ENCODE data around the gene NR4A2.

The NR4A2 gene

DNA sequence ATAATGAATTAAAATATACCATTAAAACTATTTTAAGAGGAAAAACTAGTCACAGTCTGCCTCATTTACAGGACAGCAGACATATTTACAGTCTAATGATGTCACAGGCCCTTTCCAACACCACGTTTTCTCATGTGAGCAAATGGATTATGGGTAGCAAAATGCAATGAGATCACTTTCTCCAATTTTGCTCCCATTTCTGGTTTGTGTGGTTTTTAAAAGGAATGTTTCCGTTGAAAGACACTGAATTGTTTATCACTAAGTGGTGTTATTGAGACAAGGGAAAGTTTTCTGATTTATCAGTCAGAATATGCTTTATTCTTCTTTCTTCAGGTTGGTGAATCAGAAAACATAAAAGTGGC is 11.4 kb upstream of the NR4A2 start:
- ATAC-seq (replicated peaks) = no peak
- no peaks in the 10 kb centered on the region for H3K9me3 Mint-ChIP-seq
- no peaks in the 10 kb centered on the region for H3K27me3 Mint-ChIP-seq
- peaks cover 14 to 18% of the 10 kb centered on the region in 2 donors for H3K4me1 Mint-ChIP-seq
- no peak for DNase-seq
- H3K36me3 Mint-ChIP-seq = no peaks in the 10 kb centered on the region
- H3K27ac Mint-ChIP-seq = no peak overlapping the region
- no peak overlapping the region for H3K4me3 Mint-ChIP-seq

DNA sequence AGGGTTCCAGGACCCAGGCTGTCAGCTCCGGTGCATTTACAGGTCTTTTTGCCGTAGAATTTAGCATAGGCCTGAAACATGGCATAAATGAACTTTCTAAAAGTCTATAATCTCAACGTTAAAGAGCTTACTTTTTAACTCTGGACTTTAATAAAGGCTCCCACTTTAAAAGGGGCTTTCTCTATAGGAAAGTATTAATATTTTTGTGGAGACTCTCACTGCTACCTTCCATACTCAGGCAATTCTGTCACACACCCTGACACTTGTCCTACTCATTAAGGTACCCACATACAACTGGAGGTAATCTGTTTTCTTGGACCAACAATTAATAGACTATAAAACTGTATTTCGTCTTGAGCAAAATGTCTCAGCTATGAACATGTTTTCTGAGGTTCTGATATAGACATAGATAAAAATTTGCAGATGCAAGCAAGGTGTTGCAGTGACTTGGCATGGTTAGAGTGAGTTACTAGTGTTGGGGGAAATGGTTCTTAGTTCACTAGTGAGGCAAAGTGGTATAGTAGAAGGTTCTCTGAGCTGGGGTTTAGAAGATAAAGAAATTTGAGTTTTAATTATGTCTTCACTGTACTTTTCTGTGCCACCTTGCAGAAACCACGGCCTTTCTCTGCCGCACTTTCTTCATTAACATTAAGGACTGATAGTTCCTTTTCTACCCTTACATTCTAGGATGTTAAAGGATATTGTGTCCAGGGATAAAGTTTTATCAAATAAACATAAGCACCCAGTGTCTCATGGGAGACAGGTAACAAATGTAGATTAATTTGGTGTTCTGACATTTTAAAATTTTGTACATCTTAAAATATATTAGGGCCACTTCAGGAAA is 10.8 kb upstream of the NR4A2 start:
- Mint-ChIP-seq H3K27ac (peak overlapping the region; percentile 97), H3K36me3 (no peaks in the 10 kb centered on the region), H3K4me3 (peak overlapping the region; percentile 85 to 100), H3K27me3 (no peaks in the 10 kb centered on the region), H3K9me3 (no peaks in the 10 kb centered on the region), H3K4me1 (peaks cover 14 to 18% of the 10 kb centered on the region in 2 donors)
- no peak for DNase-seq
- ATAC-seq (replicated peaks) = no peak

- Mint-ChIP-seq H3K4me3 (peak overlapping the region; percentile 97 to 100), H3K36me3 (no peaks in the 10 kb centered on the region), H3K27me3 (no peaks in the 10 kb centered on the region), H3K27ac (peak overlapping the region; percentile 100), H3K9me3 (no peaks in the 10 kb centered on the region), H3K4me1 (peaks cover 14 to 18% of the 10 kb centered on the region in 2 donors)
- DNase-seq = peak; percentile 89
- ATAC-seq (replicated peaks) = peak; percentile 69 to 73
Observed at GRCh38 chr2:156342254-156343095, 10.0 kb upstream of the NR4A2 start.

- H3K4me1 Mint-ChIP-seq = peaks cover 8 to 11% of the 10 kb centered on the region in 2 donors
- DNase-seq = peak; percentile 93
- H3K4me3 Mint-ChIP-seq = peak overlapping the region; percentile 97 to 100
Observed at GRCh38 chr2:156341452-156342253, 9.1 kb upstream of the NR4A2 start.

DNA sequence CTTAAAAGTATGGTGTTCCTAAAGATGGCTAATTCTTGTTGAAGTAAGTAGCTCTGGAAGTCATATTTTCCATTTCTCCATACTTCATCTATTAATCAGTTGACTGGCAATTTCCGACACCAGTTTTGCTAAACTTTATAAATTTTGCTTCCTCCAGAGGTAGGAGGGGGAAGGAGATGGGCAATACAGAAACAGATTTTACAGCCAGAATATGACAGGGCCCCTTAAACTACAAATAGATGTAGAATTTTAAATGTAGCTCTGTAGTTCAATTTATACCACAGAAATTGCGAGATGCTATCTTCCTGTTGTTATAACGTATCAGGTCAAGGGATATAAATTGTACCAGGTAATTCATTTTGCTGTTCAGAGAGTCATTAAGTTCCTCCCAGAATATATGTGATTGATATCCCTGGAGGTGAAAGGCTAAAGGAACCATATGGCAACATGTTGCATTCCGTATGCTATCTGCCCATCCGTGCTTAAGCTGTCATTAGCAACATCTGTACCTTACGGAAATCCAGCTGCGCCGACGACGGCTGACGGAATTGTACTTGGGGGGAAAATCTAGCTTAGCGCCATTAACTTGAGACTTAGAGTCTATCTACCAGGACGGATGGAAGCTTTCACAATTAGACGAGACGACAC is 8.4 kb upstream of the NR4A2 start:
- ATAC-seq (replicated peaks) (peak; percentile 12 to 16), DNase-seq (no peak)
- Mint-ChIP-seq H3K27ac (peak overlapping the region; percentile 100), H3K36me3 (no peaks in the 10 kb centered on the region), H3K27me3 (no peaks in the 10 kb centered on the region), H3K4me1 (peaks cover 5 to 10% of the 10 kb centered on the region in 2 donors), H3K4me3 (peak overlapping the region; percentile 97 to 100), H3K9me3 (no peaks in the 10 kb centered on the region)

More at GRCh38 chr2:156341452-156342253, 9.1 kb upstream of the NR4A2 start:
- Mint-ChIP-seq H3K27me3 (no peaks in the 10 kb centered on the region), H3K9me3 (no peaks in the 10 kb centered on the region), H3K36me3 (no peaks in the 10 kb centered on the region), H3K27ac (peak overlapping the region; percentile 100)
- peak; percentile 83 to 86 for ATAC-seq (replicated peaks)

DNA sequence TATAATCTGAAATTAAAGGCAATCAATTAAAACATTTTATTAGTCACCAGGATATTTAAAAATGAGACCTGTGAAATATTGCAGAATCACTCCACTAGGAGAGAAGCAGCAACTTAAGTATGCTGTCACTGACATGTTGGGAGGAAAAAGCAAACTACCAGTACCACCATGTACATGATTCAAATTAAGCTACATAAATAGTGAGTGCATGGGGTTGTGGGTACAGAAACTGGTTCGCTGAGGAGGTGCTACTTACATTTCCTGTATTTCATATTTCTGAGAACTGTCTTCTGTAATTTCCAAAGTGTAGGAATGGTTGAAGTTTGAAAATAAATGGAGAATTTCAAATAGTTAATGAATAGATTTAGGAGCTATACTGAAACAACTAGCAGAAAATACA is 7.9 kb upstream of the NR4A2 start:
- ATAC-seq (replicated peaks) (no peak), DNase-seq (no peak)
- Mint-ChIP-seq H3K27ac (peak overlapping the region; percentile 11), H3K9me3 (no peaks in the 10 kb centered on the region), H3K4me3 (peak overlapping the region; percentile 97 to 100), H3K4me1 (peaks cover 11 to 13% of the 10 kb centered on the region in 2 donors), H3K36me3 (peaks cover 0 to 4% of the 10 kb centered on the region in 2 donors), H3K27me3 (no peaks in the 10 kb centered on the region)

DNA sequence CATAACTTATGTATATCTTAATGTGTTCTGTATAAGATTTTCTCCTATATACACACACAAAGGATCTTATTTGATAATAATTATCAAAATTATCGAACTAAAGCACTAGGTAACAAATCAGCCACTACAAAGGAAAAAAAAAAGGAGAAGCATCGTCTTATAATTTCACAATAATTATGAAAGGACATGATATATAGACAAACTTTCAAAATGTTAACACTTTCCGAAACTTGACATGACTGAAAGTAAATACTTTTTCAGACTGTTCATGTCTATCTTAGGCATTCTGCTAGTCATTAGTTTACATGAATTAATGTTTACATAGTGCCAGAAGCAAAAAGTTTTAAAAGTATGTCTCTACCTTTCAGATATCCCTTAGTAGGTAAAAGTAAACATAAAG is 7.3 kb upstream of the NR4A2 start:
- ATAC-seq (replicated peaks) = no peak
- Mint-ChIP-seq H3K27ac (no peak overlapping the region), H3K36me3 (peaks cover 0 to 4% of the 10 kb centered on the region in 2 donors), H3K9me3 (no peaks in the 10 kb centered on the region), H3K4me3 (no peak overlapping the region), H3K4me1 (peaks cover 15 to 16% of the 10 kb centered on the region in 2 donors), H3K27me3 (no peaks in the 10 kb centered on the region)
- no peak for DNase-seq

DNA sequence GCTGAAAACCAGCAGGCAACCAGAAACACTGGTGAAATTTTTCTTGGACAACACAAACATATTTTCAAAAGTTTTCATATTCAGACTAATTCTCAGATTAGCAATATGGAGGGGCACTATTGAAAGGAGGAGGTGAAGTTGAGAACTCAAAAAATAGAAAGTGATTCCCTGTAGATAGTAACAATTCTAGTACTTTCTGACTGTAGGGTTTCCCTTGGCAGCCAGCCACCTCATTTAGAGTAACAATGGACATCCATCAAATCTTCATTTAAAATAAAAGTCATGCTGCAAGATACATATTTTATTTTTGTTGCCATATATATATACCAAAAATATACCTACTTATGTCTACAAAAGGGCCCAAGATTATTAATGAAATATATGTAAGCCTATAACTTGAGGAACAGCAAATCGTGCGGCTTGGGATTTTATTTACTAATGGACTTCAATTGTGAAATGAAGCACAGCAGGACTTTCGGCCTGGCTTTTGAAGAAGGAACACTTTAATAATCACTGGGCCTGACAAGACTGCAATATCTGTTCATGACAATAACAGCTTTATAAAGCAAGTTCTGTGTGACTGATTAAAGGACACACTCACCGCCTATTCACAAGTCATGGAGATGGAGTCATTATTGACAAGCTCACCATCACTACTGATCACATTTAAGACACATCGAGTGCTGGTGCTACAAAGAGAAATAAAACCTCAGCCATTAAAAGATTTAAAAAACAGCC is 6.8 kb upstream of the NR4A2 start:
- Mint-ChIP-seq H3K4me3 (no peak overlapping the region), H3K36me3 (peaks cover 0 to 6% of the 10 kb centered on the region in 2 donors), H3K4me1 (peaks cover 15 to 22% of the 10 kb centered on the region in 2 donors), H3K9me3 (no peaks in the 10 kb centered on the region), H3K27ac (no peak overlapping the region), H3K27me3 (no peaks in the 10 kb centered on the region)
- DNase-seq = no peak
- ATAC-seq (replicated peaks) = no peak

GRCh38 chr2:156338578-156338977 is 6.1 kb upstream of the NR4A2 start:
- no peak for DNase-seq
- peaks cover 0 to 9% of the 10 kb centered on the region in 2 donors for H3K36me3 Mint-ChIP-seq
- H3K4me1 Mint-ChIP-seq = peaks cover 17 to 27% of the 10 kb centered on the region in 2 donors
- no peak overlapping the region for H3K27ac Mint-ChIP-seq
- no peaks in the 10 kb centered on the region for H3K27me3 Mint-ChIP-seq
- H3K9me3 Mint-ChIP-seq = no peaks in the 10 kb centered on the region
- no peak for ATAC-seq (replicated peaks)
- no peak overlapping the region for H3K4me3 Mint-ChIP-seq

GRCh38 chr2:156334496-156335478 is 2.3 kb upstream of the NR4A2 start:
- ATAC-seq (replicated peaks) (peak; percentile 22 to 28), DNase-seq (peak; percentile 76)
- Mint-ChIP-seq H3K27me3 (peaks cover 8 to 9% of the 10 kb centered on the region in 2 donors), H3K9me3 (no peaks in the 10 kb centered on the region), H3K4me3 (peak overlapping the region; percentile 96 to 100), H3K4me1 (peaks cover 38 to 60% of the 10 kb centered on the region in 2 donors), H3K27ac (peak overlapping the region; percentile 99), H3K36me3 (peaks cover 11 to 25% of the 10 kb centered on the region in 2 donors)

DNA sequence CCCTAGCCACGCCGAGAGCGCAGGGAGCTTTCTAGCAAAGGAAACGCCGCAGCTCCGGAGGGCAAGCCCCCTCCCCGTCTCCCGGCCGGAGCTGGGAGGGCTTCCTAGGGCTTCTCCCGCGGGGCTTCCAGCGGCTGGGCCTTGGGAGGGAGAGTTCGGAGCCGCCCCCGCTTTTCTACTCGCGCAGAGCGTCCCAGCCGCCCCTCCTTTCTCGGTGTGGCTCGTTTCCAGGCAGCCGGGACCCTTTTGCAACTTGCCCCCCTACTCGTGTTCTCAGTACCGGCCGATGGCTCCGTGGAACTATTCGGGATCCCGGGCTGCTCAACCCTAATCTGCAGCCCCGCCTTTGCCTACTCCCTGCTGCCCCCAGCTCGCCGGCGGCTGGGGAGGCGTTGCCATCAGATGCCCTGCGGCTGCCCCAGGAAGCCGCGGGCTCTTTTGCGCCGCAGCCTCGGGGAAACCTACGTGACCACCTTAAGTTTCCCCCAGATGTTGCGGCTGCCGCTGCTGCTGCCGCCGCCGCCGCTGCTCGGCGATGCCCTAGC is 1.5 kb upstream of the NR4A2 start:
- ATAC-seq (replicated peaks) = peak; percentile 32 to 40
- peak overlapping the region; percentile 96 to 100 for H3K4me3 Mint-ChIP-seq
- H3K4me1 Mint-ChIP-seq = peaks cover 42 to 68% of the 10 kb centered on the region in 2 donors
- peaks cover 19 to 33% of the 10 kb centered on the region in 2 donors for H3K36me3 Mint-ChIP-seq
- DNase-seq = no peak
- no peaks in the 10 kb centered on the region for H3K9me3 Mint-ChIP-seq
- peak overlapping the region; percentile 99 for H3K27ac Mint-ChIP-seq
- H3K27me3 Mint-ChIP-seq = peaks cover 15 to 17% of the 10 kb centered on the region in 2 donors

Measured in stimulated activated naive B cell treated with anti-CD40 and anti-IgM and Interleukin-4, amounts not matched to agents 10 μg/mL and 1 μg/mL and 100 μg/mL, for 72 hours (primary cell).